NCI-H460 (cell line): ENCODE data around the gene XPNPEP2. TPM values are rescaled to one million over a fixed set of nuclear protein-coding genes. Genes with fewer than 3 reads are reported as not detected.

Source experiments
- DNase-seq: peaks from one replicate; pipeline ENCODE4 v3.0.0-alpha.2; 2016; ENCODE audit warnings: low read depth; ENCODE audit errors: extremely low read depth
- total RNA-seq: library from RNA; depleted of rRNA; stranded (reverse); fragments of >200 nt; shearing (Covaris generic); gene quantifications from 2 replicates; pipeline ENCODE4 v1.2.3, GENCODE V29; 2014

Gene XPNPEP2
- total RNA-seq, 1 experiment from 2014 or later, result not detected

GRCh38 chrX:129746557-129747470, 8.0 kb downstream of the XPNPEP2 start:
- no peak for DNase-seq

- DNase-seq, result no peak
These were observed 8.8 kb downstream of the XPNPEP2 start for GRCh38 chrX:129747533-129747932.

GRCh38 chrX:129748305-129748704, 9.5 kb downstream of the XPNPEP2 start:
- no peak for DNase-seq

GRCh38 chrX:129749069-129749468, 10.3 kb downstream of the XPNPEP2 start:
- no peak for DNase-seq

GRCh38 chrX:129750971-129751370, 12.2 kb downstream of the XPNPEP2 start:
- DNase-seq, result no peak

- no peak for DNase-seq
These were observed 15.6 kb downstream of the XPNPEP2 start for GRCh38 chrX:129754056-129755024.

GRCh38 chrX:129755779-129756650, 17.2 kb downstream of the XPNPEP2 start:
- DNase-seq, result no peak

GRCh38 chrX:129759576-129760061, 20.8 kb downstream of the XPNPEP2 start:
- DNase-seq, result no peak

GRCh38 chrX:129760155-129760554, 21.4 kb downstream of the XPNPEP2 start:
- DNase-seq, result no peak

- no peak for DNase-seq
These were observed 22.2 kb downstream of the XPNPEP2 start for GRCh38 chrX:129760981-129761380.

- DNase-seq, result no peak
These were observed 22.8 kb downstream of the XPNPEP2 start for GRCh38 chrX:129761596-129761995.

- DNase-seq, result no peak
These were observed 23.7 kb downstream of the XPNPEP2 start for GRCh38 chrX:129762448-129762847.

- DNase-seq, result no peak
These were observed 24.9 kb downstream of the XPNPEP2 start for GRCh38 chrX:129763666-129764065.

GRCh38 chrX:129768186-129768585, 29.4 kb downstream of the XPNPEP2 start:
- no peak for DNase-seq

- DNase-seq, result no peak
These were observed 30.0 kb downstream of the XPNPEP2 start for GRCh38 chrX:129768586-129769466.

GRCh38 chrX:129769467-129770154, 30.8 kb downstream of the XPNPEP2 start:
- no peak for DNase-seq

GRCh38 chrX:129771266-129771995, 32.7 kb downstream of the XPNPEP2 start:
- no peak for DNase-seq
